ENCODE results near the gene GATA6. TPM values are rescaled to one million over a fixed set of nuclear protein-coding genes. Genes with fewer than 3 reads are reported as not detected.

GATA6 gene
- total RNA-seq, 4 donors from 2014 or later: 49.7 to 223 (median 65.7) TPM

DNA sequence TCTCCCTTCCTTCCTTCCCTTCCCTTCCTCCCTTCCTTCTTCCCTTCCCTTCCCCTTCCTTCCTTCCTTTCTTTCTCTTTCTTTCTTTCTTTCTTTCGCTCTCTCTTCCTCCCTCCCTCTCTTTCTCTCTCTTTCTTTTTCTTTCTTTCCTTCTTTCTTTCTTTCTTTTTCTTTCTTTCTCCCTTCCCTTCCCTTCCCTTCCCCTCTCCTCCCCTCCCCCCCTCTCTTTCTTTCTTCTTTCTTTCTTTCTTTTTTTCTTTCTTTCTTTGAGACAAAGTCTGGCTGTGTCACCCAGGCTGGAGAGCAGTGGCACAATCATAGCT, 34.8 kb downstream of the GATA6 start:
- H3K27me3 ChIP-seq: no peaks in the 10 kb centered on the region
- intact Hi-C loops (cut with DNase I; ENCODE audit: low total_unique reads): no loop called here
- DNase-seq: no peak
- H3K27ac ChIP-seq: no peak overlapping the region
- H3K9me3 ChIP-seq: no peaks in the 10 kb centered on the region
- in situ Hi-C loops (cut with MboI; ENCODE audit: low pct_ligation_motif_present in 1 of 4, low pct_unique_long_range_greater_than_20kb in 1 of 4, low sequenced_read_pairs in 3 of 4): no loop called here
- peaks cover 0 to 14% (median 6%) of the 10 kb centered on the region in 4 donors for H3K36me3 ChIP-seq
- TF ChIP-seq POLR2AphosphoS5 (IDR thresholded peaks at IDR 0.05) (no peak), POLR2A (IDR thresholded peaks at IDR 0.05) (no peak), EP300 (IDR thresholded peaks at IDR 0.05; ENCODE audit: low read depth) (no peak)
- TF ChIP-seq, protein P1, sequence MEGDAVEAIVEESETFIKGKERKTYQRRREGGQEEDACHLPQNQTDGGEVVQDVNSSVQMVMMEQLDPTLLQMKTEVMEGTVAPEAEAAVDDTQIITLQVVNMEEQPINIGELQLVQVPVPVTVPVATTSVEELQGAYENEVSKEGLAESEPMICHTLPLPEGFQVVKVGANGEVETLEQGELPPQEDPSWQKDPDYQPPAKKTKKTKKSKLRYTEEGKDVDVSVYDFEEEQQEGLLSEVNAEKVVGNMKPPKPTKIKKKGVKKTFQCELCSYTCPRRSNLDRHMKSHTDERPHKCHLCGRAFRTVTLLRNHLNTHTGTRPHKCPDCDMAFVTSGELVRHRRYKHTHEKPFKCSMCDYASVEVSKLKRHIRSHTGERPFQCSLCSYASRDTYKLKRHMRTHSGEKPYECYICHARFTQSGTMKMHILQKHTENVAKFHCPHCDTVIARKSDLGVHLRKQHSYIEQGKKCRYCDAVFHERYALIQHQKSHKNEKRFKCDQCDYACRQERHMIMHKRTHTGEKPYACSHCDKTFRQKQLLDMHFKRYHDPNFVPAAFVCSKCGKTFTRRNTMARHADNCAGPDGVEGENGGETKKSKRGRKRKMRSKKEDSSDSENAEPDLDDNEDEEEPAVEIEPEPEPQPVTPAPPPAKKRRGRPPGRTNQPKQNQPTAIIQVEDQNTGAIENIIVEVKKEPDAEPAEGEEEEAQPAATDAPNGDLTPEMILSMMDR (IDR thresholded peaks at IDR 0.05): no peak
- WGBS, 2 donors (ENCODE audit: low coverage in 1 of 2): 100% methylated on average over 1 of the region's 1 CpG
- no peaks in the 10 kb centered on the region for H3K4me1 ChIP-seq
- H3K4me3 ChIP-seq: no peak overlapping the region

DNA sequence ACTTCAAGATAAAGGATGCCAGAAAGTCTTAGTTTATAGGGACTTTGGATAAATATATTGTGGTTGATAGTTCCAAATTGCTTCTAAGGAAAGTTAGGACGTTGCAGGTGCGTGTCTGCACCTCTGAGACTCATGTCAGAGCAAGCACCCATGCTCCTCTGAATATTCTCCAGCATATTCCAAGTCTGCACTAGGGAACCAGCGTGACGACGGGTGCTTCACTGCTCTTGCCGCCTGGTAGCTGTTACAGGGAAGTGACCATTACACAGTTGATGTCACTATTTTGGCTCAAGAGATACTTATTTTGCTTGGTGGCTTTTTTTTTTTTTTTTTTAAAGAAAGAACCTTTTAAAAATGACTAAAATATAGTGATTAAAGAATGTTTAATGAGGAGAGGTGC, 35.6 kb downstream of the GATA6 start:
- no peaks in the 10 kb centered on the region for H3K4me1 ChIP-seq
- peaks cover 0 to 14% (median 6%) of the 10 kb centered on the region in 4 donors for H3K36me3 ChIP-seq
- intact Hi-C loops (cut with DNase I; ENCODE audit: low total_unique reads) (no loop called here), in situ Hi-C loops (cut with MboI; ENCODE audit: low pct_ligation_motif_present in 1 of 4, low pct_unique_long_range_greater_than_20kb in 1 of 4, low sequenced_read_pairs in 3 of 4) (no loop called here)
- 77 to 80% methylated on average over 5 to 6 of the region's 6 CpGs for WGBS, 2 donors (ENCODE audit: low coverage in 1 of 2)
- DNase-seq: no peak
- no peak overlapping the region for H3K4me3 ChIP-seq
- no peak overlapping the region for H3K27ac ChIP-seq
- H3K27me3 ChIP-seq: no peaks in the 10 kb centered on the region
- H3K9me3 ChIP-seq: no peaks in the 10 kb centered on the region
- no peak for TF ChIP-seq POLR2AphosphoS5 (IDR thresholded peaks at IDR 0.05)
- TF ChIP-seq POLR2A (IDR thresholded peaks at IDR 0.05): no peak
- TF ChIP-seq EP300 (IDR thresholded peaks at IDR 0.05; ENCODE audit: low read depth): no peak
- TF ChIP-seq, protein P1 (IDR thresholded peaks at IDR 0.05): no peak

- in situ Hi-C loops (cut with MboI; ENCODE audit: low pct_ligation_motif_present in 1 of 4, low pct_unique_long_range_greater_than_20kb in 1 of 4, low sequenced_read_pairs in 3 of 4): no loop called here
- H3K27me3 ChIP-seq: no peaks in the 10 kb centered on the region
- H3K9me3 ChIP-seq: no peaks in the 10 kb centered on the region
- intact Hi-C loops (cut with DNase I; ENCODE audit: low total_unique reads): no loop called here
- WGBS, 2 donors (ENCODE audit: low coverage in 1 of 2): 73 to 87% methylated on average over 5 of the region's 5 CpGs
- no peak for TF ChIP-seq POLR2AphosphoS5 (IDR thresholded peaks at IDR 0.05)
- no peak for TF ChIP-seq POLR2A (IDR thresholded peaks at IDR 0.05)
- TF ChIP-seq, protein P1 (IDR thresholded peaks at IDR 0.05): no peak
- TF ChIP-seq EP300 (IDR thresholded peaks at IDR 0.05; ENCODE audit: low read depth): no peak
- no peak for DNase-seq
- no peaks in the 10 kb centered on the region for H3K36me3 ChIP-seq
- no peak overlapping the region for H3K27ac ChIP-seq
- no peak overlapping the region for H3K4me3 ChIP-seq
- no peaks in the 10 kb centered on the region for H3K4me1 ChIP-seq
Observed at GRCh38 chr18:22207021-22207758, 37.8 kb downstream of the GATA6 start.

DNA sequence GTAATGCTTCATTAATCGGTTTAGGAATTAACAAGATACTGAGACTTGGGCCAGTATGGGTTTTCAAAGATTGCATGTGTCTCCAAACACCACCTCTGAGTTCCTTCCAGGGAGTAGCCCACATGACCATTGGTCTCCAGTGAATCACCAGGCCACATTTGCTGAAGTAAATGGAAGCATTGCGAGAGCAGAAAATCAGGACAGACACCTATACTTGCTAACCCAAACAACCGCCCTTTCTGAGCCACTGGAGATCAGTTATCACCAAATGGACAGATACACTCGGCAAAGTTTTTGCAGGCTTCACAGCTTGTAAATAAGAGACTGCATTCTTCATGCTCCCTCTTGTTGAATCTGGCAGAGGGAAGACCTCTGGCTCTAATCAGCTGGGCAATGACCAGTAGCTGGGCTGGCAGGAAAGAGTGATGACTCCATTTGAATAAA, 40.9 kb downstream of the GATA6 start:
- Histone ChIP-seq H3K4me1 (peaks cover 0 to 14% (median 0%) of the 10 kb centered on the region in 4 donors), H3K4me3 (no peak overlapping the region), H3K9me3 (no peaks in the 10 kb centered on the region), H3K27me3 (no peaks in the 10 kb centered on the region), H3K36me3 (no peaks in the 10 kb centered on the region), H3K27ac (no peak overlapping the region)
- no peak for DNase-seq
- 80 to 93% methylated on average over 3 to 4 of the region's 4 CpGs for WGBS, 2 donors (ENCODE audit: low coverage in 1 of 2)
- in situ Hi-C loops (cut with MboI; ENCODE audit: low pct_ligation_motif_present in 1 of 4, low pct_unique_long_range_greater_than_20kb in 1 of 4, low sequenced_read_pairs in 3 of 4) (no loop called here), intact Hi-C loops (cut with DNase I; ENCODE audit: low total_unique reads) (no loop called here)
- TF ChIP-seq, protein P1 (IDR thresholded peaks at IDR 0.05): no peak
- no peak for TF ChIP-seq POLR2AphosphoS5 (IDR thresholded peaks at IDR 0.05)
- TF ChIP-seq POLR2A (IDR thresholded peaks at IDR 0.05): no peak
- no peak for TF ChIP-seq EP300 (IDR thresholded peaks at IDR 0.05; ENCODE audit: low read depth)
